Measurements from ENCODE around the gene RFXANK.

DNA sequence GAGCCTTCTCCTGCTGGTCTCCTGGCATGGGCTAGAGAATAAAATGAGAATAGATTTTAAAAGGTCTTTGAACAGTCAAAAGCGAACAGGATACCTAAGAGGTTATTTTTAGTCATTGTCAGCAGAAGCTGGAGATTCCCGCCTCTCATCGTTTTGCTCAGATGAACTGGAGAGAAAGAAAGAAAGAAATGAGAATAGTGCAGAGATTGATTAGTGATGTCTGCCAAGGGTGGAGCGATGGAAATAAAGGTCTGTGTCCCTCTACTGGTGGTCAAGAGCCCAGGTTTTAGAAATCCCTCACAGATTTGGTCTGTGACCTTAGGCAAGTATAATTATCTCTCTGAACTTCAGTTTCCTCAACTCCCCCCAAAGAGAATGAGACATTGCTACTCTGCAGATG is 25.0 kb downstream of the RFXANK start:
- TF ChIP-seq, protein P1, sequence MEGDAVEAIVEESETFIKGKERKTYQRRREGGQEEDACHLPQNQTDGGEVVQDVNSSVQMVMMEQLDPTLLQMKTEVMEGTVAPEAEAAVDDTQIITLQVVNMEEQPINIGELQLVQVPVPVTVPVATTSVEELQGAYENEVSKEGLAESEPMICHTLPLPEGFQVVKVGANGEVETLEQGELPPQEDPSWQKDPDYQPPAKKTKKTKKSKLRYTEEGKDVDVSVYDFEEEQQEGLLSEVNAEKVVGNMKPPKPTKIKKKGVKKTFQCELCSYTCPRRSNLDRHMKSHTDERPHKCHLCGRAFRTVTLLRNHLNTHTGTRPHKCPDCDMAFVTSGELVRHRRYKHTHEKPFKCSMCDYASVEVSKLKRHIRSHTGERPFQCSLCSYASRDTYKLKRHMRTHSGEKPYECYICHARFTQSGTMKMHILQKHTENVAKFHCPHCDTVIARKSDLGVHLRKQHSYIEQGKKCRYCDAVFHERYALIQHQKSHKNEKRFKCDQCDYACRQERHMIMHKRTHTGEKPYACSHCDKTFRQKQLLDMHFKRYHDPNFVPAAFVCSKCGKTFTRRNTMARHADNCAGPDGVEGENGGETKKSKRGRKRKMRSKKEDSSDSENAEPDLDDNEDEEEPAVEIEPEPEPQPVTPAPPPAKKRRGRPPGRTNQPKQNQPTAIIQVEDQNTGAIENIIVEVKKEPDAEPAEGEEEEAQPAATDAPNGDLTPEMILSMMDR (IDR thresholded peaks at IDR 0.05; ENCODE audit: poor library complexity, severe bottlenecking) = no peak
- TF ChIP-seq POLR2AphosphoS5 (IDR thresholded peaks at IDR 0.05) (no peak), EP300 (conservative IDR thresholded peaks at IDR 0.05; ENCODE audit: poor library complexity, severe bottlenecking) (no peak), SMC3 (conservative IDR thresholded peaks at IDR 0.05; ENCODE audit: poor library complexity) (no peak), EZH2 (IDR thresholded peaks at IDR 0.05; ENCODE audit: borderline replicate concordance, insufficient read depth, low read length, poor library complexity, severe bottlenecking) (no peak), TAF1 (IDR thresholded peaks at IDR 0.05; ENCODE audit: low read depth) (no peak)
- TF ChIP-seq, protein P2, sequence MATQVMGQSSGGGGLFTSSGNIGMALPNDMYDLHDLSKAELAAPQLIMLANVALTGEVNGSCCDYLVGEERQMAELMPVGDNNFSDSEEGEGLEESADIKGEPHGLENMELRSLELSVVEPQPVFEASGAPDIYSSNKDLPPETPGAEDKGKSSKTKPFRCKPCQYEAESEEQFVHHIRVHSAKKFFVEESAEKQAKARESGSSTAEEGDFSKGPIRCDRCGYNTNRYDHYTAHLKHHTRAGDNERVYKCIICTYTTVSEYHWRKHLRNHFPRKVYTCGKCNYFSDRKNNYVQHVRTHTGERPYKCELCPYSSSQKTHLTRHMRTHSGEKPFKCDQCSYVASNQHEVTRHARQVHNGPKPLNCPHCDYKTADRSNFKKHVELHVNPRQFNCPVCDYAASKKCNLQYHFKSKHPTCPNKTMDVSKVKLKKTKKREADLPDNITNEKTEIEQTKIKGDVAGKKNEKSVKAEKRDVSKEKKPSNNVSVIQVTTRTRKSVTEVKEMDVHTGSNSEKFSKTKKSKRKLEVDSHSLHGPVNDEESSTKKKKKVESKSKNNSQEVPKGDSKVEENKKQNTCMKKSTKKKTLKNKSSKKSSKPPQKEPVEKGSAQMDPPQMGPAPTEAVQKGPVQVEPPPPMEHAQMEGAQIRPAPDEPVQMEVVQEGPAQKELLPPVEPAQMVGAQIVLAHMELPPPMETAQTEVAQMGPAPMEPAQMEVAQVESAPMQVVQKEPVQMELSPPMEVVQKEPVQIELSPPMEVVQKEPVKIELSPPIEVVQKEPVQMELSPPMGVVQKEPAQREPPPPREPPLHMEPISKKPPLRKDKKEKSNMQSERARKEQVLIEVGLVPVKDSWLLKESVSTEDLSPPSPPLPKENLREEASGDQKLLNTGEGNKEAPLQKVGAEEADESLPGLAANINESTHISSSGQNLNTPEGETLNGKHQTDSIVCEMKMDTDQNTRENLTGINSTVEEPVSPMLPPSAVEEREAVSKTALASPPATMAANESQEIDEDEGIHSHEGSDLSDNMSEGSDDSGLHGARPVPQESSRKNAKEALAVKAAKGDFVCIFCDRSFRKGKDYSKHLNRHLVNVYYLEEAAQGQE (IDR thresholded peaks at IDR 0.05; ENCODE audit: borderline replicate concordance) = no peak
